GM19099 (cell line): ENCODE data around the gene JMJD1C.

Experiments
- POLR2A ChIP-seq: IDR thresholded peaks from 3 replicates; pipeline ENCODE4 v1.6.1; 2011; ENCODE audit warnings: low read depth; ENCODE audit not compliant: insufficient read length; ENCODE audit errors: extremely low read depth

The JMJD1C gene

DNA sequence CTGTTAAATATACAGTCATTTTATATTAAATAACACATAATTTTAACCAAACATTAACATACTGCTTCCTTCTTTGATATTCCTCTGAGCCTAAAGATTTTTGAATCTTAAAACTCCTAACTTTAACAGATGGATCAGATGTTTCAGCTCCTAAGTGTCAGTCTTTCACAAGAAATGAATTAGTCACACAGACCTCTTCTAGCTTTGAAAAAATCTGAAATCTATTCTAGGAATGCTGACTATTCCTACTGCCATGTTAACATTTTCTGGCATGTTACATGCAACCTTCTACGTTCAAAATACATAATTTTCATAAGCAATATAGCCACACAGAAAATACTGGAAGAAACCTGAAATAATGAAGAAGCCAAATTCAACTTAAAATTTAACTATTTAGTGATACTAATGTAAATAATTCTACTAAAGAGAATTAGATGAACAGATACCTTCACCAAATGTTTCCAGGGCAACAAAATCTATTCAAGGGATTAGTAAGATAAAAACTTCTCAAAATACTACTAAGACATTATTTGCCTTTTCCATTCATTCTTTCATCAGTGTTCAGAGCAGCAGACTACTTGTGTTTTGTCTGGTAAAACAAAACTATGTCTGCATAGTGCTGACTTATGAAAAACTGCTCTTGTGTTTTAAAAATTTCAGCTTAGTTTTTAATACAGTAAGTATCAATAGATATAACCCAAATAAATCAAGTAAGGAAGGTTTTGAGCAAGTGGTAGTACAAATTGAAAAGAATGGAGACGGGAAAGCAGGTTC is 9.2 kb downstream of the JMJD1C start:
- no peak for TF ChIP-seq POLR2A

DNA sequence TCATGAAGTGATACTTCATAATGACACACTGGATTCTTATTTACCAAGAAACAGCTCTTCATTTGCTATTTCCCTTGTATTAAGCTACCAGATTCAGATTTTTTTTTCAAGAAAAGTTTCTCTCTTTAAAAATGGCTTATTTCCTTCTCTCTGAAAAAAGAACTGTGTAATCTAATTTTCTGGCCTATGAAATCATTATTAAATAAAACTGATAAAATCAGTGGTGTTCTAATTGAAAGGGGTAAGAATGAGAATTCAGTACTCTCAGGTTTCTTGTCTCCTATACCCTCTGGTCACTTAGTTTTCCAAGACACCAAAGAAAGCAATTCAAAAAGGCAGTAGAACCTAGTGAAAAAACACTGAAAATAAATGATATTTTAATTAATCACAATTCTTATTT is 10.3 kb downstream of the JMJD1C start:
- TF ChIP-seq POLR2A = no peak

DNA sequence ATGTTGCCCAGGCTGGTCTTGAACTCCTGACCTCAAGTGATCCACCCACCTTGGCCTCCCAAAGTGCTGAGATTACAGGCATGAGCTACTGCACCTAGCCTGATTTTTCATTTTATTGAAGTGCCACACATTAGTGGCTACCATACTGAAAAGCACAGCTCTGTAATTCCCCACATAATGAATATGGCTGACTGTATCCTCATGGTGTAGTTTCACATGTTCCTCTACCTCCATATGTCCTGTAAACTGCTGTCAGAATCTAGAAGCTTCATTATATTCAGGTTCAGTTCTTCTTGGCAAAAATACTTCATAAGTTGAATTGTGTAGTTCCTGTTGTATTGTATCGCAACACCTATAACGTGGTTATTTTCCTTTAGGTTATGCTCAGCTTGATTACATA is 11.1 kb downstream of the JMJD1C start:
- no peak for TF ChIP-seq POLR2A

DNA sequence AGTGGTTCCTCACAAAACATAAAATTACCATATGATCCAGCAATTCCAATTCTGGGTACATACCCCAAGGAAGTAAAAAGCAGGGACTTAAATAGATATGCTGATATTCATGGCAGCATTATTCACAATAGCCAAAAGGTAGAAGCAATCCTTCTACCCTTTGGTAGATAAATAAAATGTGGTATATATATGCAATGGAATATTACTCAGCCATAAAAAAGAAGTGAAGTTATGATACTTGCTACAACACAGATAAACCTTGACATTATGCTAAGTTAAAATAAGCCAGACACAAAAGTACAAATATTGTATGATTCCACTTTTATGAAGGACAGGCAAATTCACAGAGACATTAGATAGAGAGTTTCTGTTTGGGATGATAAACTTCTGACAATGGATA is 13.3 kb downstream of the JMJD1C start:
- no peak for TF ChIP-seq POLR2A

DNA sequence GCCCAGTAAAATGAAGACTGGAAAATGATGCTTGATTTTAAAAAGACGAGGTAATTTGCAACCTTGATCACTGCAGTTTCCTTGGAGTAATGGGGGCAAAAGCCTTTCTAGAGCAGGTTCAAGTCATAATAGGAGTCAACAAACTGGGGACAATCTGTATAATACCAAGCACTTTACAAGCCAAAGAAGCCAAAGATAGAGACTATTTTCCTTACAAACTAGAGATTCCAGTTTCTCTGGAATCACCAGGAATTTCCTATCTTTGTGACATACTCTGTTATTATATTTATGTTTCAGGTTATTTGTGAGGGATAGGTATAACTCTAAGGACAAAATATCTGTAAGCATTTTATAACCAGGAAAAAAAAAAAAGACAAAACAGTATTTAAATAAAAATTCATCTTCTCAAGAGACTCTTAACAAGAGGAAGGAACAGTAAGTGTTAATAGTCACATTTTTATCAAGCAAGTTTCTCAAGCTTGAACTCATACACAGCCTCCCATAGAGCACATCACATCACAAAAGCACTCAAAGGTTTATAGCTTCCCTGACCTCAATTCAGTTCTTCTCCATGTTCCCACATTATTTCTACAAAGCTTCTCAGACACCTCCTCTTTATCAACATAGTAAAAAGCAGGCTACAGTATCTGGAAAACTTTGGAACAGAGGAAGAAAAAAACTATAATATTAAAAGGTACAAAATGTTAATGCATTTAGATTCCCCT is 18.9 kb downstream of the JMJD1C start:
- no peak for TF ChIP-seq POLR2A

DNA sequence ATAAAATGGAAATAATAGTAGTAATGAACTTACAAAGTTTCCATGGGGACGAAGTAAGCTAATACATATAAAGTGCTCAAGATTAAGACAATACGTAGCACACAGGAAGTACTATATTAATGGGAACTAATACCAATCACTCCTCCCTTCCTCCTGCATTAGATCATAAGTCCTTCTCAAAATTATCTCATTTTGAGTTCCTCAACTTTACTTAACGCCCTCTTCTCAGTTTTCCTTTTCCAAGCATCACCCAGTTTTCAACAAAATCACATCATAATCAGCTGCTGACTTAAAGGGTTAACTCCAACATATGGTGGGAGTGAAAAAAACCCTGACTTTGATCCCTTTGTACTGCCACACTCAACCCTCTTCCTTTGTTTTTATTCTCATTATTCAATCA is 24.4 kb downstream of the JMJD1C start:
- no peak for TF ChIP-seq POLR2A

DNA sequence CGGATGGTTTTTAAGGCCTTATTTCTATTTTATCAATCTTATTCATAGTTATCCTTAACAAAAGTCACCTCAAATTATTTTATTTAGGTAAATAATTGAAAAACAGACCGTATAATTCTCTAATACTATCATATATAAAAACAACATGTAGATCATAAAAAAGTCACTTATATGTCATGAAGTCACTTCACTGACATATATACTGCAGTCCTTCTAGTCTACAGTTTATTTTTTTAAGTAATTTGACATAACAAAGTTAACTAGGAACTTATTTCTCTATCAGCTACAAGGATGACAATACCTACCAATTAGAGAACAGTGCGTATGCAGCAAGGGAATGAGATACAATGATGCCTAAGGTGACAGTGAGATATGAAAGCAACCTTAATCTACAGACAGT is 26.2 kb downstream of the JMJD1C start:
- TF ChIP-seq POLR2A = no peak

DNA sequence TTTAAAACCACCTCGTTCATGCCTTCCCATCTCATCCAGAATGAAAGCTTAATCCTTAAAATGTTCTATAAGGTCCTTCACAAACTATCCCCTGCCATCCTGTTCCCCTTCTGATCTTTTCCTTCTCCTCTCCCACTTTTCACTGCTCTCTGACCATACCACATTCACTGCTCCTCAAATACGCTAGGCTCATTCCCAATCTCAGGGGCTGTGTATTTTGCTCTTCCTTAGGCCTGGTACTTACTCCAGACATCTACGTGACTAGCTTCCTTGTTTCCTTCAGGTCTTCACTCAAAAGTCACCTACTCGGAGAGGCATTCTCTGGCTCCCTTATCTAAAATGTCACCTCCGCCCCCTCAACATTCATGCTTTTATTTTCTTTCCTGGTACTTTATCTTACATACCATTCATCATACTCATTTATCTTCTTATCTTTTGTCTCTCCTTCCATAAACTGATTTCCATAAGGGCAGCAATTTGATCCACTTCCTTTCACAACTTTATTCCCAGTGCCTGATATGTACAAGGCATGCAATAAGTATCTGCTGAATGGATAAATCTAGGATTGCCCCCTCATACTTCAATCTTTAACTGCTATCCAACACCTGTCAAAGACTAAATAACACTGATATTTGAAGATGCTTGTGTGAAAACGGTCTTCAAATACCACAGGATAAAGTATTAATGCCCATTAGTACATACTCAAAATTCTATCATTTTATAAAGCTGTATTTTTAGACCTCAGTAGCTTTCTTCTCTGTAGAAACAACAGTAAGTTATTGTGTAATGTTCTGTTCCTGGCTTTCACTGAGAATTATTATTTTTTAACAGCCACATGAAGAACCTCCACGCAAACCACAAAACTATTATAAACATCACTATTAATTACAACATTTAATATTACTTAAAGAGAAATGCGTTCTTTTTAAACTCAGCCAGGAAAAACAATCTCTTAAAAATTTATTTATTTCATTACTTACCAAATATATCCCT is 27.0 kb downstream of the JMJD1C start:
- TF ChIP-seq POLR2A = no peak

DNA sequence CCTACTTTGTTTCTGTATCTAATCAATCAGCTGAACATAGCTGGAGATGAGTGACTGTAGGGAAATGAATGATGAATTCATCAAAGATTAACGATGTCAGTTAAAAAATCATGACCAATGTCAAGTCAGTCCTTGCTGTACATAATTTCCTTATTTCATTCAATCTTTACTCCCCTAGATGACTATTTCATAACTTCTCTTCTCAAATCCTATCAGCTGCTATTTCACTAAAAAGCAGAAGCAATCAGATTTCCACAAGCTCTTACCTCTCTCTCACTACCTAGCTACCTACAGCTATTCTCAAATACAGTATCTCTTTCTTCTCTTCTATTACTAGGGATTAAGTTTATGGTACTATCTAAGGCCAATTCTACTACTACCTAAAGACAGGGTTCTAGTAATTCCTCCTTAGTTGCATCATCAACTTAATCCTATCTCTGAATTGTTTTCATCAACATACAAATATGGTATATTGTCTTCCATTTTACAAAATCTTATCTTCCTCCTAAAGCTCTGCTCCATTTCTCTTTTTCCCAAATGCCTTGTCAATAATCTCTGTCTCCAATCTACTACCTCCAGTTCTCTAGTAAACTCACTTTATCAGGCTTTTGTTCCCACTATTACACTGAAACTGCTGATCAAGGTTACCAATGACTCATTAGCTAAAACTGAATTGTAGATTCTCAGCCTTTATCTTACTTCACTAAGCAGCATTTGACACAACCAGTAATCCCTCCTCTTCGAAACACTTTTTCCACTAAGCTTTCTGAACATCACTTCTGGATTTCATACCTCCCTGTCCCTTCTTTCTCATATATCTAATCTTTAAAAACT is 28.4 kb downstream of the JMJD1C start:
- TF ChIP-seq POLR2A = no peak

DNA sequence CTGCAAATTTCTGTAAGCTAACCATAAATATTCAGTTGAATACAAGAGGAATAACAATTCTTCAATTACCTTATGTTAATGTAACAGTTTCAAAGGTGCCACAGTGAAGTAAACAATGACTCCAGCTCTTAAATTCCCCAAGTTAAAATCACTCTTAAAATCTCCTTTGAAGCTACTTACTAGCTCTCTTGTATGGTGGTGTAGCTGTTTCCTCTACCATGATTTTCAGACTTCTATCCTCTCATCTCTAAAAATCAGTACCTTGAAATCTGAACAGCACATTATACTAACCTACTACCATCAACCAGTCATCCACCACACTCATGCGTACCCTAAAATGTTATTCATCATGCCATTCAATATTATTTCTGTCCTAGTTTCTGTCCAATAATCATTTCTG is 29.6 kb downstream of the JMJD1C start:
- no peak for TF ChIP-seq POLR2A

DNA sequence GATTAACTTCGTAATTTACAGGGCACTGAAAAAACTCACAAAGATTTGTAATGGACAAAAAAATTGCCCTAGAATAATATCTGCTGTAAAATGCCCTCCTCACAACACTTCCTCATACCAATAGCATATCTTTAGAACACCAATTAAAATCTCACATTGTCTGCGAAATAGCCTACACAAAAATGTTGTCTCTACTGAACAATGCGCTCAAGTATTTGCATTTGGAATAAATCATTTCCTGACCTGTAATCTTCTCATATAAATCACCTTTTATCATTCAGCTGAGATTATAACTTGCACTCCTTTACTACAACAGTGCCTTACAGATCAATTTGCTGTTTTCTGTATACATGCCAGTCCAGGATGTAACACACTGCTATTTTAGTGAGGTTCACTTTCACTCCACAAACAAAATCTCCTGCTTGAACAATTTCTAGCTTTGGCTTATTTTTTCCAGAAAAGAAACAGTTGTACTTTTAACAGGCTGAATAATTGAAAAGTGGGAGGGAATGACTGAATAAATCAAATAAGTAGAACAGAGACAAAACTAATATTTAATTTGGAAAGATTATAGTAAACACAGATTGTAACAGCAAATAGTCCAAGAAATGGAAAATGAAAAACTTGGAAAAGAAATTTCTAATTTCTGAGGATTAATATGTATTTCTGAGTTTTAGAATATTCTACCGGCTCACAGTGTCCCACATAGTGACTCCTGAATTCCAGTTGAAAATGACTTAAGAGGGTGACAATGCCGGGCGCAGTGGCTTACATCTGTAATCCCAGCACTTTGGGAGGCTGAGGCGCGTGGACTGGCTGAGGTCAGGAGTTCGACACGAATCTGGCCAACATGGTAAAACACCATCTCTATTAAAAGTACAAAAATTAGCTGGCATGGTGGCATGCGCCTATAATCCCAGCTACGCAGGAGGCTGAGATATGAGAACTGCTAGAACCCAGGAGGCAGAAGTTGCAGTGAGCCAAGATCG is 30.6 kb downstream of the JMJD1C start:
- no peak for TF ChIP-seq POLR2A

DNA sequence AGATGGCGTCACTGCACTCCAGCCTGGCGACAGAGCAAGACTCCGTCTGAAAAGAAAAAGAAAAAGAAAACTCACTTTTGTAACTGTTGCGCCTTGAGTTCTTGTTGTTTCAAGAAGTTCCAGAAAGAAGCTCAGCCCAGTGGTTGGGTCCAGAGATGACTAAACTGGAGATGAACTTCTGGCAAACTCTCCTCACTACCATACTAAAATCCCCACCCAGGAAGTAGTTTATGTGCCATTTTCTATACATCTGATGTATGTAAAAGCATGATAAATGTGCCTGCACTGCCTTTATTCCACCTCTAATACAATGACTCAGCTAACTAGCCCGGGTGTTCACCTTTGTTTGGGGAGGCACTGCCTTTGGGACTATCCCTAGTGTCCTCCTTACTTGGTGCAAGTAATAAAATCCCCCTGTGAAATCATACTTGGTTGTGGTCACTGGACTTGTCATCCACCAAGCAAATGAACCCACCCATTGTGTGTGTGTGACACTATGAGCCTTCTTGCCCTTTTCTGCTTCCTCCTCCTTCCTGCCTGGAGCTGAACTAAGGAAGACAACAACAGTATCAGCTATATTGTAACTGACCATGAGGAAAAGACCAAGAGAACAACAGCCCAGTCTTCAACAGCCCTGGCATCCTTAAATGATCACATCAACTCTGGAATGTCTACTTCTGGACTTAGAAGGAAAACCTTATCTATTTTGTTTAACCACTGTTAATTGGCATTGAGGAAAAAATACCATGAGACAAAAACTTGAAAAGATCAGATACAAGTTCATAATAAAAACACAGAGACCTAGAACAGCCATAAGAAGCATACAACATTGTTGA is 33.6 kb downstream of the JMJD1C start:
- no peak for TF ChIP-seq POLR2A
